Fibroblast of the aortic adventitia (primary cell): ENCODE data around the gene DPP7. TPM values are rescaled to one million over a fixed set of nuclear protein-coding genes. Genes with fewer than 3 reads are reported as not detected.

Experiments used
- DNase-seq: peaks from one replicate; pipeline ENCODE4 v3.0.0-alpha.2; 2010; ENCODE audit warnings: low read depth
- H3K4me3 ChIP-seq: 2 replicates; pipeline ENCODE4 v1.5.1; 2011; ENCODE audit warnings: low read depth, mild to moderate bottlenecking, control low read depth, low read length, moderate library complexity
- small RNA-seq: library from RNA; depleted of rRNA; stranded (forward); fragments of <200 nt; gene quantifications from one replicate; pipeline ENCODE3, GENCODE V24; 2012
- total RNA-seq: library from RNA; depleted of rRNA; stranded (reverse); fragments of >200 nt; gene quantifications from 2 replicates; pipeline ENCODE4 v1.2.3, GENCODE V29; 2012; ENCODE audit warnings: low replicate concordance
- TF ChIP-seq, protein P1 (sequence below): IDR thresholded peaks from 2 replicates; pipeline ENCODE4 v1.5.1; 2011; ENCODE audit warnings: mild to moderate bottlenecking, low read length, control low read depth, inconsistent platforms; ENCODE audit not compliant: insufficient read depth

DPP7 gene
- total RNA-seq, 1 donor: 69.5 TPM

- no peak overlapping the region for H3K4me3 ChIP-seq
- no peak for DNase-seq
- TF ChIP-seq, protein P1, sequence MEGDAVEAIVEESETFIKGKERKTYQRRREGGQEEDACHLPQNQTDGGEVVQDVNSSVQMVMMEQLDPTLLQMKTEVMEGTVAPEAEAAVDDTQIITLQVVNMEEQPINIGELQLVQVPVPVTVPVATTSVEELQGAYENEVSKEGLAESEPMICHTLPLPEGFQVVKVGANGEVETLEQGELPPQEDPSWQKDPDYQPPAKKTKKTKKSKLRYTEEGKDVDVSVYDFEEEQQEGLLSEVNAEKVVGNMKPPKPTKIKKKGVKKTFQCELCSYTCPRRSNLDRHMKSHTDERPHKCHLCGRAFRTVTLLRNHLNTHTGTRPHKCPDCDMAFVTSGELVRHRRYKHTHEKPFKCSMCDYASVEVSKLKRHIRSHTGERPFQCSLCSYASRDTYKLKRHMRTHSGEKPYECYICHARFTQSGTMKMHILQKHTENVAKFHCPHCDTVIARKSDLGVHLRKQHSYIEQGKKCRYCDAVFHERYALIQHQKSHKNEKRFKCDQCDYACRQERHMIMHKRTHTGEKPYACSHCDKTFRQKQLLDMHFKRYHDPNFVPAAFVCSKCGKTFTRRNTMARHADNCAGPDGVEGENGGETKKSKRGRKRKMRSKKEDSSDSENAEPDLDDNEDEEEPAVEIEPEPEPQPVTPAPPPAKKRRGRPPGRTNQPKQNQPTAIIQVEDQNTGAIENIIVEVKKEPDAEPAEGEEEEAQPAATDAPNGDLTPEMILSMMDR: no peak
Measured at GRCh38 chr9:137062384-137062783, 52.1 kb downstream of the DPP7 start.

Small RNA genes lying within 50 kb of the gene (small RNA-seq; reads per million reads assigned to genes)
- not detected for gene RF00153

Other genes with a start within 250 kb of the DPP7 start
- gene EDF1, start 248.4 kb downstream of the DPP7 start, total RNA-seq: 83.0 and 248 TPM in 2 replicates
- gene TRAF2, start 228.2 kb downstream of the DPP7 start, total RNA-seq: 5.6 and 7.9 TPM in 2 replicates
- gene FBXW5, start 170.0 kb downstream of the DPP7 start, total RNA-seq: 52.6 and 139 TPM in 2 replicates
- 0.36 TPM in 1 of 2 replicates, not detected in the other for gene C8G, start 169.5 kb downstream of the DPP7 start, total RNA-seq
- gene LCN12, start 162.5 kb downstream of the DPP7 start, total RNA-seq: not detected in 2 replicates
- gene PTGDS, start 137.2 kb downstream of the DPP7 start, total RNA-seq: 27.6 and 32.8 TPM in 2 replicates
- gene LCNL1, start 131.7 kb downstream of the DPP7 start, total RNA-seq: 0.54 and 15.3 TPM in 2 replicates
- 7.1 and 18.3 TPM in 2 replicates for gene PAXX, start 122.3 kb downstream of the DPP7 start, total RNA-seq
- gene CLIC3, start 118.2 kb downstream of the DPP7 start, total RNA-seq: 4.3 and 5.2 TPM in 2 replicates
- 21.0 and 25.0 TPM in 2 replicates for gene ABCA2, start 86.5 kb downstream of the DPP7 start, total RNA-seq
- not detected in 2 replicates for gene FUT7, start 82.6 kb downstream of the DPP7 start, total RNA-seq
- 23.8 and 31.6 TPM in 2 replicates for gene NPDC1, start 68.6 kb downstream of the DPP7 start, total RNA-seq
- gene ENTPD2, start 60.7 kb downstream of the DPP7 start, total RNA-seq: 0.09 TPM in 1 of 2 replicates, not detected in the other
- gene SAPCD2, start 44.2 kb downstream of the DPP7 start, total RNA-seq: 0.41 and 1.5 TPM in 2 replicates
- 12.7 and 17.7 TPM in 2 replicates for gene UAP1L1, start 37.2 kb downstream of the DPP7 start, total RNA-seq
- 50.8 and 103 TPM in 2 replicates for gene MAN1B1, start 27.7 kb downstream of the DPP7 start, total RNA-seq
- gene GRIN1, start 24.4 kb upstream of the DPP7 start, total RNA-seq: not detected in 2 replicates
- gene LRRC26, start 55.3 kb upstream of the DPP7 start, total RNA-seq: not detected in 2 replicates
- gene TMEM210, start 57.3 kb upstream of the DPP7 start, total RNA-seq: not detected in 2 replicates
- 25.7 and 28.0 TPM in 2 replicates for gene ANAPC2, start 73.8 kb upstream of the DPP7 start, total RNA-seq
- 43.5 and 51.5 TPM in 2 replicates for gene SSNA1, start 73.9 kb upstream of the DPP7 start, total RNA-seq
- gene TPRN, start 86.0 kb upstream of the DPP7 start, total RNA-seq: 8.0 and 10.5 TPM in 2 replicates
- gene TMEM203, start 90.9 kb upstream of the DPP7 start, total RNA-seq: 32.3 and 34.7 TPM in 2 replicates
- 8.5 and 8.6 TPM in 2 replicates for gene NDOR1, start 91.0 kb upstream of the DPP7 start, total RNA-seq
- 0.45 TPM in 1 of 2 replicates, not detected in the other for gene RNF208, start 107.5 kb upstream of the DPP7 start, total RNA-seq
- gene CYSRT1, start 110.4 kb upstream of the DPP7 start, total RNA-seq: 0.36 and 0.49 TPM in 2 replicates
- gene RNF224, start 112.8 kb upstream of the DPP7 start, total RNA-seq: 0.09 TPM in 1 of 2 replicates, not detected in the other
- not detected in 2 replicates for gene SLC34A3, start 116.2 kb upstream of the DPP7 start, total RNA-seq
- 21.8 and 195 TPM in 2 replicates for gene TUBB4B, start 126.6 kb upstream of the DPP7 start, total RNA-seq
- not detected in 2 replicates for gene STPG3, start 136.6 kb upstream of the DPP7 start, total RNA-seq
- gene NELFB, start 140.6 kb upstream of the DPP7 start, total RNA-seq: 27.1 and 43.7 TPM in 2 replicates
- gene TOR4A, start 163.0 kb upstream of the DPP7 start, total RNA-seq: 12.6 and 31.3 TPM in 2 replicates
- gene NRARP, start 187.5 kb upstream of the DPP7 start, total RNA-seq: 0.09 TPM in 1 of 2 replicates, not detected in the other